Glomerular visceral epithelial cell (primary cell): ENCODE measurements around the gene DNMT1.

Experiments used
- DNase-seq: peaks from one replicate; pipeline ENCODE4 v3.0.0-alpha.2; 2016; ENCODE audit errors: extremely low spot score

DNMT1 gene

DNA sequence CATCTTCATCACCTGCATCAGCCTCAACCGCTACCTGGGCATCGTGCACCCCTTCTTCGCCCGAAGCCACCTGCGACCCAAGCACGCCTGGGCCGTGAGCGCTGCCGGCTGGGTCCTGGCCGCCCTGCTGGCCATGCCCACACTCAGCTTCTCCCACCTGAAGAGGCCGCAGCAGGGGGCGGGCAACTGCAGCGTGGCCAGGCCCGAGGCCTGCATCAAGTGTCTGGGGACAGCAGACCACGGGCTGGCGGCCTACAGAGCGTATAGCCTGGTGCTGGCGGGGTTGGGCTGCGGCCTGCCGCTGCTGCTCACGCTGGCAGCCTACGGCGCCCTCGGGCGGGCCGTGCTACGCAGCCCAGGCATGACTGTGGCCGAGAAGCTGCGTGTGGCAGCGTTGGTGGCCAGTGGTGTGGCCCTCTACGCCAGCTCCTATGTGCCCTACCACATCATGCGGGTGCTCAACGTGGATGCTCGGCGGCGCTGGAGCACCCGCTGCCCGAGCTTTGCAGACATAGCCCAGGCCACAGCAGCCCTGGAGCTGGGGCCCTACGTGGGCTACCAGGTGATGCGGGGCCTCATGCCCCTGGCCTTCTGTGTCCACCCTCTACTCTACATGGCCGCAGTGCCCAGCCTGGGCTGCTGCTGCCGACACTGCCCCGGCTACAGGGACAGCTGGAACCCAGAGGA is 80.6 kb downstream of the DNMT1 start:
- DNase-seq, result no peak

DNA sequence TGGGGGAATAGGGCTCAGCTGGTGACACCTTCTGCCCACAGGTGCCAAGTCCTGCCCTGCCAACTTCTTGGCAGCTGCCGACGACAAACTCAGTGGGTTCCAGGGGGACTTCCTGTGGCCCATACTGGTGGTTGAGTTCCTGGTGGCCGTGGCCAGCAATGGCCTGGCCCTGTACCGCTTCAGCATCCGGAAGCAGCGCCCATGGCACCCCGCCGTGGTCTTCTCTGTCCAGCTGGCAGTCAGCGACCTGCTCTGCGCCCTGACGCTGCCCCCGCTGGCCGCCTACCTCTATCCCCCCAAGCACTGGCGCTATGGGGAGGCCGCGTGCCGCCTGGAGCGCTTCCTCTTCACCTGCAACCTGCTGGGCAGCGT is 81.2 kb downstream of the DNMT1 start:
- DNase-seq, result no peak

- peak; percentile 45 for DNase-seq
These were observed 81.7 kb downstream of the DNMT1 start for GRCh38 chr19:10112895-10113591.

GRCh38 chr19:10112037-10112761 is 82.6 kb downstream of the DNMT1 start:
- peak; percentile 49 for DNase-seq

GRCh38 chr19:10111405-10111811 is 83.3 kb downstream of the DNMT1 start, which contains the start of gene P2RY11:
Gene P2RY11, plus strand, starts transcription at chr19:10111693. Its CDS starts 29 bp downstream, at chr19:10111722.
- no peak for DNase-seq

DNA sequence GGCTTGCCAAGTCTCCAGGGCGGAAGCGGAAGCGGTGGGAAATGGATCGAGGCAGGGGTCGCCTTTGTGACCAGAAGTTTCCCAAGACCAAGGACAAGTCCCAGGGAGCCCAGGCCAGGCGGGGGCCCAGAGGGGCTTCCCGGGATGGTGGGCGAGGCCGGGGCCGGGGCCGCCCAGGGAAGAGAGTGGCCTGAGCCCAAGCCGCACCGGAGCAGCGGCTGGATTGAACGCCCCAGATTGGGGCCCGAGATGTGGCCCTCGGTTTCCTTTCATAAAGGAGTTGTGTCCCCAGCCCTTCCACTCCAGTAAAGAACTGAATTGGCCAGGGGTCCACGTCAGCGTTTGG is 83.8 kb downstream of the DNMT1 start:
- no peak for DNase-seq

DNA sequence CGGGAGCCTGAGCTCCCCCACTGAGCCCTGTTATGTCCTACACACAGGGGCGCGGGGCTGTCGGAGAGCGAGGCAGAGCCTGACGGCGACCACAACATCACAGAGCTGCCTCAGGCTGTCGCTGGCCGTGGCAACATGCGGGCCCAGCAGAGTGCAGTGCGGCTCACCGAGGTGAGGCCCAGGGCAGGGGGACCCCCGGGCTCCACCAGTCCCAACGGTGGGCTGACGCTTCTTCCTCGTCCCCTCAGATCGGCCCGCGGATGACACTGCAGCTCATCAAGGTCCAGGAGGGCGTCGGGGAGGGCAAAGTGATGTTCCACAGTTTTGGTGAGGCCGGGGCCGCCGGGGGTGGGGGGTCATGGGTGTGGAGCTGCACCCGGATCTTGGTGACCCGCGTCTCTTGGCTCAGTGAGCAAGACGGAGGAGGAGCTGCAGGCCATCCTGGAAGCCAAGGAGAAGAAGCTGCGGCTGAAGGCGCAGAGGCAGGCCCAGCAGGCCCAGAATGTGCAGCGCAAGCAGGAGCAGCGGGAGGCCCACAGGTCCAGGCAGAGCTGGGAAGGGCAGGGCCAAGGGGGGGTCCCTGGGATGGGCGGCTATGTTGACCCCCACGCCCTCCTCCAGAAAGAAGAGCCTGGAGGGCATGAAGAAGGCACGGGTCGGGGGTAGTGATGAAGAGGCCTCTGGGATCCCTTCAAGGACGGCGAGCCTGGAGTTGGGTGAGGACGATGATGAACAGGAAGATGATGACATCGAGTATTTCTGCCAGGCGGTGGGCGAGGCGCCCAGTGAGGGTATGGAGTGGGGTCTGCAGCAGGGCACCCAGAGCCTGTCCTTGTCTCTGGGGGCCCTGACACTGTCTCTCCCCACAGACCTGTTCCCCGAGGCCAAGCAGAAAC is 84.4 kb downstream of the DNMT1 start:
- no peak for DNase-seq

GRCh38 chr19:10109528-10109927 is 85.2 kb downstream of the DNMT1 start:
- DNase-seq, result no peak

GRCh38 chr19:10107817-10108367 is 86.9 kb downstream of the DNMT1 start:
- no peak for DNase-seq

DNA sequence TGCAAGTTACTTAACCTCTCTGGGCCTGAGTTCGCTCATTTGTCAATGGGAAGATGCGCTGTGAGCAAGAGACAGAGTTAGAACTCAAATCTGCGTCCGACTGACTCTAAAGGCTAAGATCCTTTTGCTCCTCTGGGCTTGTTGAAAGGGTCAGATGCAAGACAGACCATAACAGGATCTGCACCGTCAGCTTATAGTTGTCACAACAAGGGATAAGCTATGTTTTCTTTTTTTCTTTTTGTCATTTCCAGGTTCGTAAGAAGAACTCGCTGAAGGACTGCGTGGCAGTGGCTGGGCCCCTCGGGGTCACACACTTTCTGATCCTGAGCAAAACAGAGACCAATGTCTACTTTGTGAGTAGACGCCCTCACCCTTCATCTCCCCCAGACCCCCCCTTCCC is 87.5 kb downstream of the DNMT1 start:
- DNase-seq, result no peak

GRCh38 chr19:10106100-10106936 is 88.4 kb downstream of the DNMT1 start, which contains the start of gene PPAN:
Gene PPAN, plus strand, starts transcription at chr19:10106362. Its CDS starts 33 bp downstream, at chr19:10106395.
- peak; percentile 99 for DNase-seq

- no peak for DNase-seq
These were observed 89.1 kb downstream of the DNMT1 start for GRCh38 chr19:10105509-10106099.

- no peak for DNase-seq
These were observed 89.9 kb downstream of the DNMT1 start for GRCh38 chr19:10104665-10105508.

DNA sequence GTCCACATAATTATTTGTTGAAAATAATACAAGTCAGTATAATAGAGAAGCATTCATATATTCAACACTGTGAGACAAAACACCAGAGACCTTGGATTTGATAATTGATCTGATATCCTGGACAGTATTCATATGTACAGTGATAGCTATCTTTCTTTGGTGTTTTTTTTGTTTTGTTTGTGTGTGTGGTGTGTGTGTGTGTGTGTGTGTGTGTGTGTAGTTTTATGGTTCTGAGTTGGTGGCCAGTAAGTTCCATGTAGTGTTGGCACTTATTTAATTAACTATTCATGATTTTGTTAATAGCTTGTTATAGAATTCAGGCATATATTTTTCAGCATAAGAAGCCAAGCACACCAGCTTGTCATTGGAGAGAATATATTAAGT is 90.6 kb downstream of the DNMT1 start:
- DNase-seq, result no peak

GRCh38 chr19:10102787-10103236 is 91.9 kb downstream of the DNMT1 start:
- DNase-seq, result no peak

- no peak for DNase-seq
These were observed 94.5 kb downstream of the DNMT1 start for GRCh38 chr19:10100163-10100785.

- DNase-seq, result no peak
These were observed 98.2 kb downstream of the DNMT1 start for GRCh38 chr19:10096615-10096963.

GRCh38 chr19:10095948-10096614 is 98.7 kb downstream of the DNMT1 start:
- peak; percentile 96 for DNase-seq
